K562 (cell line): ENCODE results near the gene CADM2. TPM values are rescaled to one million over a fixed set of nuclear protein-coding genes. Genes with fewer than 3 reads are reported as not detected.

Experiments
- ATAC-seq: fragments of 200-7000 bp; cut with Tn5 transposase; 3 replicates; pipeline ENCODE4 v1.9.1; 2020; ENCODE audit warnings: moderate library complexity
- BruUV-seq: library from RNA; stranded (reverse); fragments of 400-500 nt; replicated peaks from 2 replicates; lab custom pipeline; 2021; lab: Mats Ljungman, UMichigan
- CTCF ChIA-PET: fragments of 300-600 bp; formaldehyde crosslinking; extraction: SDS; loops from one replicate; lab custom pipeline; 2021; ENCODE audit warnings: low intra/inter-chr PET ratio; lab: Yijun Ruan, JAX
- POLR2A ChIA-PET: fragments of 300-600, 350-650 bp; sonication (Branson Sonifier 250); formaldehyde crosslinking; extraction: SDS; loops from one replicate; lab custom pipeline; 2021; ENCODE audit warnings: antibody characterized with exemption, inconsistent platforms; lab: Yijun Ruan, JAX
- DNase-seq, 4 experiments: peaks; one replicate each; pipeline versions ENCODE4 v3.0.0 to v3.0.0-alpha.2; 2011 to 2018; ENCODE audit warnings: low spot score in 3 of 4, mixed read lengths in 3 of 4; ENCODE audit errors: extremely low read depth in 1 of 4
- FAIRE-seq: peaks from 2 replicates; lab custom pipeline; 2011; peaks lifted over from hg19 to GRCh38; lab: Jason Lieb, UNC
- H2AFZ ChIP-seq: 2 replicates; pipeline ENCODE4 v1.6.0; 2011; ENCODE audit warnings: low read depth, low read length, control low read depth, inconsistent platforms
- H3K27ac ChIP-seq: fragments of 200-600 bp; 3 replicates; pipeline ENCODE4 v1.8.0; 2011; ENCODE audit warnings: low read depth, mild to moderate bottlenecking, control low read depth, inconsistent platforms, low read length, moderate library complexity, mixed read lengths; ENCODE audit errors: extremely low read depth
- H3K27me3 ChIP-seq, 2 experiments: fragments of 300-600 bp in 1 of 2; 2 replicates in 1 of 2; 3 replicates in 1 of 2; pipeline versions ENCODE4 v1.6.0 to v1.8.0; 2011; ENCODE audit warnings: inconsistent platforms in 2 of 2, low read length in 2 of 2, mild to moderate bottlenecking in 1 of 2, mixed read lengths in 1 of 2, moderate library complexity in 1 of 2; ENCODE audit not compliant: control insufficient read depth in 2 of 2, insufficient read depth in 2 of 2
- H3K36me3 ChIP-seq: fragments of 300-600 bp; 3 replicates; pipeline ENCODE4 v1.8.0; 2011; ENCODE audit warnings: mild to moderate bottlenecking, low read length, inconsistent platforms; ENCODE audit not compliant: control insufficient read depth, insufficient read depth
- H3K4me1 ChIP-seq, 2 experiments: fragments of 200-600 bp in 1 of 2; replicated peaks in 1 of 2; 2 replicates in 1 of 2; 3 replicates in 1 of 2; pipeline versions ENCODE4 v1.5.1 to v1.8.0; 2011; ENCODE audit warnings: inconsistent platforms in 2 of 2, low read length in 2 of 2, mild to moderate bottlenecking in 1 of 2, mixed read lengths in 1 of 2, moderate library complexity in 1 of 2; ENCODE audit not compliant: control insufficient read depth in 2 of 2, insufficient read depth in 2 of 2
- H3K4me2 ChIP-seq: 2 replicates; pipeline ENCODE4 v1.6.1; 2011; ENCODE audit warnings: low read length, control low read depth, inconsistent platforms, mixed read lengths; ENCODE audit not compliant: insufficient read depth
- H3K4me3 ChIP-seq: fragments of 200-600 bp; sonication (generic), shearing (Covaris generic); 2 replicates; pipeline ENCODE4 v1.5.1; 2016; ENCODE audit warnings: control low read depth, inconsistent platforms
- H3K79me2 ChIP-seq: fragments of 200-600 bp; 3 replicates; pipeline ENCODE4 v1.8.0; 2011; ENCODE audit warnings: low read length, inconsistent platforms; ENCODE audit not compliant: control insufficient read depth, insufficient read depth
- H3K9ac ChIP-seq, 2 experiments: 2 replicates each; pipeline versions ENCODE4 v1.6.0 to v1.6.1; 2011; ENCODE audit warnings: low read depth in 2 of 2, low read length in 2 of 2, control low read depth in 1 of 2, inconsistent platforms in 1 of 2, mild to moderate bottlenecking in 1 of 2, mixed read lengths in 1 of 2; ENCODE audit not compliant: insufficient read depth in 1 of 2
- H3K9me1 ChIP-seq: one replicate; pipeline ENCODE4 v1.6.0; 2011; ENCODE audit warnings: inconsistent platforms, mild to moderate bottlenecking, low read length, moderate library complexity; ENCODE audit not compliant: control insufficient read depth, insufficient read depth
- H3K9me3 ChIP-seq: replicated peaks from 2 replicates; pipeline ENCODE4 v1.5.1; 2011; ENCODE audit warnings: low read depth, low read length, inconsistent platforms; ENCODE audit not compliant: control insufficient read depth, insufficient read depth
- H4K20me1 ChIP-seq: replicated peaks from 2 replicates; pipeline ENCODE4 v1.6.1; 2011; ENCODE audit warnings: low read length, inconsistent platforms, mixed read lengths; ENCODE audit not compliant: control insufficient read depth, insufficient read depth
- CXXC5 ChIP-seq: fragments of 250-450 bp; sonication (Bioruptor Pico); IDR thresholded peaks from 2 replicates; pipeline ENCODE4 v1.8.0; 2022; ENCODE audit warnings: inconsistent platforms, mild to moderate bottlenecking, moderate library complexity
- FOXJ3 ChIP-seq: sonication (generic); formaldehyde crosslinking; IDR thresholded peaks from 2 replicates; pipeline ENCODE4 v1.4.0; 2020; ENCODE audit warnings: mild to moderate bottlenecking, missing genetic modification reagents
- HNRNPLL ChIP-seq: fragments of 200-400 bp; formaldehyde crosslinking; IDR thresholded peaks from 2 replicates; pipeline ENCODE4 v1.6.1; 2017; ENCODE audit warnings: low read length, low read depth, mild to moderate bottlenecking; ENCODE audit not compliant: poor library complexity, severe bottlenecking
- HNRNPUL1 ChIP-seq: fragments of 200-400 bp; formaldehyde crosslinking; IDR thresholded peaks from 2 replicates; pipeline ENCODE4 v1.6.1; 2017; ENCODE audit warnings: low read length
- HOXB6 ChIP-seq: fragments of 250-450 bp; sonication (Bioruptor Pico); IDR thresholded peaks from 2 replicates; pipeline ENCODE4 v1.5.1; 2022; ENCODE audit warnings: mild to moderate bottlenecking, borderline replicate concordance
- MBD2 ChIP-seq: sonication (generic); IDR thresholded peaks from 2 replicates; pipeline ENCODE4 v1.6.1; 2016; ENCODE audit warnings: low read depth, borderline replicate concordance
- RB1 ChIP-seq: fragments of 450-650 bp; IDR thresholded peaks from 2 replicates; pipeline ENCODE4 v1.6.1; 2017; ENCODE audit warnings: low read depth, mild to moderate bottlenecking
- RUNX1 ChIP-seq: sonication (generic); IDR thresholded peaks from 2 replicates; pipeline ENCODE4 v1.6.1; 2016; ENCODE audit warnings: antibody characterized with exemption, low read depth
- SMAD3 ChIP-seq: fragments of 450-650 bp; formaldehyde crosslinking; conservative IDR thresholded peaks from 2 replicates; pipeline ENCODE4 v1.4.0; 2020; ENCODE audit warnings: mild to moderate bottlenecking
- ZFX ChIP-seq: sonication (generic); formaldehyde crosslinking; IDR thresholded peaks from 2 replicates; pipeline ENCODE4 v1.8.0; 2022; ENCODE audit warnings: mild to moderate bottlenecking, missing genetic modification reagents, moderate library complexity
- ZNF507 ChIP-seq: conservative IDR thresholded peaks from 2 replicates; pipeline ENCODE4 v1.6.1; 2017; ENCODE audit warnings: missing genetic modification characterization, missing compliant biosample characterization
- WGBS: fragments of 100-300 bp; shearing (Covaris generic); methylation state at CpG from one replicate; pipeline ENCODE4 v1.1.6; 2016; ENCODE audit warnings: low coverage, mixed read lengths; ENCODE audit not compliant: insufficient coverage; ENCODE audit errors: missing lambda C conversion rate; 5-methylcytosine and 5-hydroxymethylcytosine counted together
- in situ Hi-C: fragments of 300-500 bp; cut with MboI; formaldehyde crosslinking; loops from 4 replicates; pipeline ENCODE4 v1.15.0; 2018; ENCODE audit warnings: inconsistent platforms, mixed read lengths
- intact Hi-C: fragments of 100-400 bp; cut with micrococcal nuclease; formaldehyde crosslinking; loops from 2 replicates; pipeline ENCODE4 v1.14.2; 2022
- polyA plus RNA-seq, 8 experiments: library from polyadenylated mRNA; depleted of rRNA in 4 of 8; stranded (reverse) in 5 of 8; unstranded in 3 of 8; fragments of >200 nt; fragmentation: Nextera tagmentation in 2 of 8; fragmentation: Illumina TruSeq in 1 of 8; extraction: Ambion mirVana in 2 of 8; extraction: Trizol in 1 of 8; gene quantifications; 2 replicates each; pipeline versions ENCODE4 v1.2.1 to v1.2.3, GENCODE V29; 2011 to 2014; ENCODE audit warnings: inconsistent platforms in 1 of 8, missing spikeins in 1 of 8
- total RNA-seq, 7 experiments: library from RNA; depleted of rRNA in 6 of 7; stranded (reverse); fragments of >200 nt in 6 of 7; fragmentation: Illumina TruSeq in 2 of 7; extraction: Trizol in 2 of 7; gene quantifications; 2 replicates each; pipeline versions ENCODE4 v1.2.1 to v1.2.3, GENCODE V29; 2011 to 2021; ENCODE audit warnings: low replicate concordance in 1 of 7
- TF ChIP-seq, protein P1 (sequence below): fragments of 200-400 bp; formaldehyde crosslinking; IDR thresholded peaks from 2 replicates; pipeline ENCODE4 v1.6.1; 2017; ENCODE audit warnings: mild to moderate bottlenecking, low read depth, low read length, moderate library complexity
- TF ChIP-seq, protein P2 (sequence below): sonication (generic); formaldehyde crosslinking; IDR thresholded peaks from 2 replicates; pipeline ENCODE4 v1.8.0; 2022; ENCODE audit warnings: mild to moderate bottlenecking, missing genetic modification reagents, borderline replicate concordance
- TF ChIP-seq, protein P3 (sequence below): sonication (generic); formaldehyde crosslinking; IDR thresholded peaks from 2 replicates; pipeline ENCODE4 v1.8.0; 2023; ENCODE audit warnings: missing genetic modification reagents, mild to moderate bottlenecking, borderline replicate concordance

Gene CADM2
- total and polyA plus RNA-seq, 9 of the 15 experiments (the other 6 are each of a cell fraction or from before 2014, with no cell fraction given): 0.11 to 3.2 (median 0.95) TPM

GRCh38 chr3:85050821-85051220 lies 92.0 kb downstream of the CADM2 start:
- FAIRE-seq (no peak), DNase-seq (no peak), ATAC-seq (no peak)
- Histone ChIP-seq H3K9ac (no peak overlapping the region), H3K27ac (no peak overlapping the region), H3K27me3 (no peaks in the 10 kb centered on the region), H4K20me1 (no peaks in the 10 kb centered on the region), H3K4me1 (no peaks in the 10 kb centered on the region), H3K36me3 (no peaks in the 10 kb centered on the region), H3K79me2 (no peaks in the 10 kb centered on the region), H3K9me1 (no peaks in the 10 kb centered on the region), H3K4me3 (no peak overlapping the region), H3K9me3 (no peaks in the 10 kb centered on the region), H3K4me2 (no peak overlapping the region), H2AFZ (no peak overlapping the region)
- intact Hi-C loops (no loop called here), in situ Hi-C loops (no loop called here)
- POLR2A ChIA-PET: no interaction called here
- CTCF ChIA-PET: no interaction called here
- no TSS peak for BruUV-seq
- WGBS: 0% methylated on average over 4 of the region's 4 CpGs
- TF ChIP-seq RUNX1: no peak
- no peak for TF ChIP-seq SMAD3 (CRISPR knock-in tag)
- TF ChIP-seq ZNF507 (tag): no peak
- TF ChIP-seq RB1: no peak
- no peak for TF ChIP-seq MBD2
- no peak for TF ChIP-seq FOXJ3 (CRISPR knock-in tag)
- no peak for TF ChIP-seq ZFX
- no peak for TF ChIP-seq HOXB6
- no peak for TF ChIP-seq HNRNPUL1
- no peak for TF ChIP-seq CXXC5
- no peak for TF ChIP-seq HNRNPLL
- TF ChIP-seq, protein P1, sequence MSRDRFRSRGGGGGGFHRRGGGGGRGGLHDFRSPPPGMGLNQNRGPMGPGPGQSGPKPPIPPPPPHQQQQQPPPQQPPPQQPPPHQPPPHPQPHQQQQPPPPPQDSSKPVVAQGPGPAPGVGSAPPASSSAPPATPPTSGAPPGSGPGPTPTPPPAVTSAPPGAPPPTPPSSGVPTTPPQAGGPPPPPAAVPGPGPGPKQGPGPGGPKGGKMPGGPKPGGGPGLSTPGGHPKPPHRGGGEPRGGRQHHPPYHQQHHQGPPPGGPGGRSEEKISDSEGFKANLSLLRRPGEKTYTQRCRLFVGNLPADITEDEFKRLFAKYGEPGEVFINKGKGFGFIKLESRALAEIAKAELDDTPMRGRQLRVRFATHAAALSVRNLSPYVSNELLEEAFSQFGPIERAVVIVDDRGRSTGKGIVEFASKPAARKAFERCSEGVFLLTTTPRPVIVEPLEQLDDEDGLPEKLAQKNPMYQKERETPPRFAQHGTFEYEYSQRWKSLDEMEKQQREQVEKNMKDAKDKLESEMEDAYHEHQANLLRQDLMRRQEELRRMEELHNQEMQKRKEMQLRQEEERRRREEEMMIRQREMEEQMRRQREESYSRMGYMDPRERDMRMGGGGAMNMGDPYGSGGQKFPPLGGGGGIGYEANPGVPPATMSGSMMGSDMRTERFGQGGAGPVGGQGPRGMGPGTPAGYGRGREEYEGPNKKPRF: no peak
- TF ChIP-seq, protein P2, sequence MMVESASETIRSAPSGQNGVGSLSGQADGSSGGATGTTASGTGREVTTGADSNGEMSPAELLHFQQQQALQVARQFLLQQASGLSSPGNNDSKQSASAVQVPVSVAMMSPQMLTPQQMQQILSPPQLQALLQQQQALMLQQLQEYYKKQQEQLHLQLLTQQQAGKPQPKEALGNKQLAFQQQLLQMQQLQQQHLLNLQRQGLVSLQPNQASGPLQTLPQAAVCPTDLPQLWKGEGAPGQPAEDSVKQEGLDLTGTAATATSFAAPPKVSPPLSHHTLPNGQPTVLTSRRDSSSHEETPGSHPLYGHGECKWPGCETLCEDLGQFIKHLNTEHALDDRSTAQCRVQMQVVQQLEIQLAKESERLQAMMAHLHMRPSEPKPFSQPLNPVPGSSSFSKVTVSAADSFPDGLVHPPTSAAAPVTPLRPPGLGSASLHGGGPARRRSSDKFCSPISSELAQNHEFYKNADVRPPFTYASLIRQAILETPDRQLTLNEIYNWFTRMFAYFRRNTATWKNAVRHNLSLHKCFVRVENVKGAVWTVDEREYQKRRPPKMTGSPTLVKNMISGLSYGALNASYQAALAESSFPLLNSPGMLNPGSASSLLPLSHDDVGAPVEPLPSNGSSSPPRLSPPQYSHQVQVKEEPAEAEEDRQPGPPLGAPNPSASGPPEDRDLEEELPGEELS (CRISPR knock-in tag): no peak
- TF ChIP-seq, protein P3, sequence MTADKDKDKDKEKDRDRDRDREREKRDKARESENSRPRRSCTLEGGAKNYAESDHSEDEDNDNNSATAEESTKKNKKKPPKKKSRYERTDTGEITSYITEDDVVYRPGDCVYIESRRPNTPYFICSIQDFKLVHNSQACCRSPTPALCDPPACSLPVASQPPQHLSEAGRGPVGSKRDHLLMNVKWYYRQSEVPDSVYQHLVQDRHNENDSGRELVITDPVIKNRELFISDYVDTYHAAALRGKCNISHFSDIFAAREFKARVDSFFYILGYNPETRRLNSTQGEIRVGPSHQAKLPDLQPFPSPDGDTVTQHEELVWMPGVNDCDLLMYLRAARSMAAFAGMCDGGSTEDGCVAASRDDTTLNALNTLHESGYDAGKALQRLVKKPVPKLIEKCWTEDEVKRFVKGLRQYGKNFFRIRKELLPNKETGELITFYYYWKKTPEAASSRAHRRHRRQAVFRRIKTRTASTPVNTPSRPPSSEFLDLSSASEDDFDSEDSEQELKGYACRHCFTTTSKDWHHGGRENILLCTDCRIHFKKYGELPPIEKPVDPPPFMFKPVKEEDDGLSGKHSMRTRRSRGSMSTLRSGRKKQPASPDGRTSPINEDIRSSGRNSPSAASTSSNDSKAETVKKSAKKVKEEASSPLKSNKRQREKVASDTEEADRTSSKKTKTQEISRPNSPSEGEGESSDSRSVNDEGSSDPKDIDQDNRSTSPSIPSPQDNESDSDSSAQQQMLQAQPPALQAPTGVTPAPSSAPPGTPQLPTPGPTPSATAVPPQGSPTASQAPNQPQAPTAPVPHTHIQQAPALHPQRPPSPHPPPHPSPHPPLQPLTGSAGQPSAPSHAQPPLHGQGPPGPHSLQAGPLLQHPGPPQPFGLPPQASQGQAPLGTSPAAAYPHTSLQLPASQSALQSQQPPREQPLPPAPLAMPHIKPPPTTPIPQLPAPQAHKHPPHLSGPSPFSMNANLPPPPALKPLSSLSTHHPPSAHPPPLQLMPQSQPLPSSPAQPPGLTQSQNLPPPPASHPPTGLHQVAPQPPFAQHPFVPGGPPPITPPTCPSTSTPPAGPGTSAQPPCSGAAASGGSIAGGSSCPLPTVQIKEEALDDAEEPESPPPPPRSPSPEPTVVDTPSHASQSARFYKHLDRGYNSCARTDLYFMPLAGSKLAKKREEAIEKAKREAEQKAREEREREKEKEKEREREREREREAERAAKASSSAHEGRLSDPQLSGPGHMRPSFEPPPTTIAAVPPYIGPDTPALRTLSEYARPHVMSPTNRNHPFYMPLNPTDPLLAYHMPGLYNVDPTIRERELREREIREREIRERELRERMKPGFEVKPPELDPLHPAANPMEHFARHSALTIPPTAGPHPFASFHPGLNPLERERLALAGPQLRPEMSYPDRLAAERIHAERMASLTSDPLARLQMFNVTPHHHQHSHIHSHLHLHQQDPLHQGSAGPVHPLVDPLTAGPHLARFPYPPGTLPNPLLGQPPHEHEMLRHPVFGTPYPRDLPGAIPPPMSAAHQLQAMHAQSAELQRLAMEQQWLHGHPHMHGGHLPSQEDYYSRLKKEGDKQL (CRISPR knock-in tag): no peak
